Measurements from ENCODE around the gene SRBD1.

Gene SRBD1

GRCh38 chr2:45588158-45588829 lies 22.8 kb downstream of the SRBD1 start:
- DNase-seq = no peak

DNA sequence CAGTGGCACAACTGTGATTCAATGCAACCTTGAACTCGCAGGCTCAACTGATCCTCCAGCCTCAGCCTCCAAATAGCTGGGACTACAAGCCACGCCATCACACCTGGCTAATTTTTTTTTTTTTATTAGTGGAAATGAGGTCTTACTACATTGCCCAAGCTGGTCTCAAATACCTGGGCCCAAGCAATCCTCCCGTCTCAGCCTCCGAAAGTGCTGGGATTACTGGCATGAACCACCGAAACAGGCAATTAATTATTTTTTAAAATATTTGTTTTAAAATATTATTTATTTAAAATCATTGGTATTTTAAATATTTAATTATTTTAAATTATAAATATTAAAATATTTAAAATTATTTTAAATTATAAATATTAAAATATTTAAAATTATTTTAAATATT lies 24.5 kb downstream of the SRBD1 start:
- no peak for DNase-seq

DNA sequence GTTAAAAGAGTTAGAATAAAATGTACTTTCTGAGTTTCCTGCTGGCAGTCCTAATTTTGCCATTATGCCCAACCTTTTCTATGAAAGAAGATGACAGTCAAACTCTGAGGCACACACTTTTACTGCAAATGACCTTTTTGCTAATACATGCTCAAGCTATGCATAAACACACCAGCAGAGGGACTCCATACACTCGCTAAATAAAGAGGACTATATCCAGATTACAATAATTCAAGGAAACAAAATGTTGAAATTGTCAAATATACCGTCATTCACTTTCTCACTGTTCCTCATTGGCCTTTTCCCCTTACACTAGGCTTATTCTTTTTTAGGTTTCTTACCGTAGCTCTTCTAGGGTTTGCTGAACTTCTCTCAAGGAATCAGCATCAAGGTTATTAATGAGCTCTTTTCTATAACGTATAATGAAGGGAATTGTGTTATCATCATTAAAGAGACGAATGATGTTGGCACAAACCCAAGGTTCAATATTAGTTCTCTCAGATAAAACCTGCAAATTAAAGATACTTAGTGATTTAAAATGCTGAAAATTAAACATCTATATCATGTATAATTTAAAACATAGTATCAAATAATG lies 25.7 kb downstream of the SRBD1 start:
- DNase-seq = no peak

GRCh38 chr2:45583977-45584376 lies 27.1 kb downstream of the SRBD1 start:
- no peak for DNase-seq

GRCh38 chr2:45582522-45582921 lies 28.5 kb downstream of the SRBD1 start:
- DNase-seq = no peak

DNA sequence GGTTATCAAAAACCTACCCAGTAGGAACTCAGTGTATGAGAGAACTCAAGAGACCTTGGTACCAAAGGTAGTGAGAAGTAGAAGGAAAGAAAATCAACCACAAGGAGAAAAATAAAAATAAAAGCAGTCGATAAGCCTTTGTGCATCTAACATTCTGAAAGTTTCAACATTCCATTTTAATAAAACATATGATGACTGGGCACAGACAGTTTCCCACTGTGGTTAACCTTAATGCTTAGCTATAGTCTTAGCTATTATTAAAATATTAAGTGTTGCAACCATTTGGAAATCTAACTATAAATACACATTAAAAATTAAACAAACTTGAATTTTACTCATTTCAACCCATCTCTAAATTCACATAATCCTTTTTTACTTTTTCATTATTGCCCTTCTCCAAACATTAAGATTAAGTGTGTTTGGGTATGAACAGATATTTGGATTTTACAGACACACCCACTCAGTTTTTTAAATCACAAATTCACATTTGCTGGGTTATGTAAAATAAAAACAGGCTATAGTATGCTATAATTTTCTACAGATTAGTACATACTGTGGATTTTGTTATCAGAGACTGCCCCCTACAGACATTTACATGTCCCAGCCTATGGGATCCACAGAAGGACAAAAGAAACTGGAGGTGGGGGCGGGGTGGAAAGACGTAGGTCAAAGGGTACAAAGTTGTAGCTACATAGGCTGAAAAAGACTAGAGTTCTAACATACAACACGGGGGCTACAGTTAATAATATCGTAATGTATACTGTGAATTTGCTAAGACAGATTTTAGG lies 32.8 kb downstream of the SRBD1 start:
- no peak for DNase-seq

GRCh38 chr2:45577441-45577840 lies 33.6 kb downstream of the SRBD1 start:
- DNase-seq = no peak

DNA sequence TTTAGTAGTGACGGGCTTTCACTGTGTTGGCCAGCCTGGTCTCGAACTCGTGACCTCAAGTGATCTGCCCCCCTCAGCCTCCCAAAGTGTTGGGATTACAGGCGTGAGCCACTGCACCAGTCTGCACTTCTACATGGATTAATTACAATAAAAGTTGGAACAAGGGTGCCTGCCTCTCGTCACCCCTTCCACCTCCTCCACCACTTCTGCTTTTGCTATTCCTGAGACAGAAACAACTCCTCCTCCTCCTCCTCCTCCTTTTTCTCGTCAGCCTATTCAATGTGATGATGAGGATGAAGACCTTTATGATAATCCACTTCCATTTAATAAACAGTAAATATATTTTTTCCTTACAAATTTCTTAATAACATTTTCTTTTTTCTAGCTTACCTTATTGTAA lies 35.2 kb downstream of the SRBD1 start:
- no peak for DNase-seq

GRCh38 chr2:45572979-45573378 lies 38.1 kb downstream of the SRBD1 start:
- DNase-seq = no peak

- DNase-seq = no peak
These were observed 39.1 kb downstream of the SRBD1 start for GRCh38 chr2:45571940-45572339.

DNA sequence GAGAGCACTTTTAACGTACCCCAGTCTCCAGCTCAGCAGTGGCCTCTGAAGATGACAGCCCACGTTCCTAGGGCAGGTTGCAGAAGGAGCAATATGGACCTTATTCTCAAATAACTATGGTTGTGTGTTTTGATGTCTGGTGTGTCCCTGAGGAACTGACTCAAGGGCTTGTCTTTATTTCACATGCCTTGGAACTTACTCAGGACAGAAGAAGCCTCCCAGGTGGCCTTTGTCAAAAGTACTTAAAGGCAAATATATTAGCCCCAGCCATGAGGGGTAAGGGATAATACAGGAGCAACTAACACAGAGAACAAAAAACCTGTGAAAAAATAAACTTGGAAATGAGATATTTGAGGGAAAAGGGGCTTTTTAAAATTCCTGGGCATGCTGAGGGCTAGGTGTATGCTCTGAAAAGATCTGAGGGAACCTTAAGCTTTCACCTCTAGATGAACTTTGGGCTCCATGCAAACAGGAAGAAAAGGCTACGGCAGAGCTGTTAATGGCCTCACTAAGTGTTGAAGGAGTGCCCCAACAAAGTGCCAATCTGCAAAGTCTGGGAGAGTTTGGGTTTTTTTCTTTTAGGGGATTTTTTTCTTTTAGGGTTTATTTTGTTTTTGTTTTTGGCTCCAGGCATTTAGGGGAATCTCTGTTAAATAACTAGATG lies 40.3 kb downstream of the SRBD1 start:
- DNase-seq = no peak

DNA sequence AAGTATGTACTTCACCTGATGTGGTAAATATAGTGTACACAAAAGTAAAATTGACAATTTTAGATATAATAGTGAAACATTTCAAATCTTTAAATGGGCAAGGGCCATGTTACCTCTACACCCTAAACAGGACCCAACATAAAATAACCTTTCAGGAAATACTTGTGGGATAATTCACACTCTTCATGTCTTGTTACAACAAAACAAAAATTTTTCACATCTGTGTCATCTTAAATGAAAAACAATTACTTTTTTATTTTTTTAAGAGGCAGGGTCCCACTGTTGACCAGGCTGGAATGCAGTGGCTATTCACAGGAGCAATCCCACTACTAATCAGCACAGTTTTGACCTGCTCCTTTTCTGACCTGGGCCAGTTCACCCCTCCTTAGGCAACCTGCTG lies 42.1 kb downstream of the SRBD1 start:
- DNase-seq = no peak

DNA sequence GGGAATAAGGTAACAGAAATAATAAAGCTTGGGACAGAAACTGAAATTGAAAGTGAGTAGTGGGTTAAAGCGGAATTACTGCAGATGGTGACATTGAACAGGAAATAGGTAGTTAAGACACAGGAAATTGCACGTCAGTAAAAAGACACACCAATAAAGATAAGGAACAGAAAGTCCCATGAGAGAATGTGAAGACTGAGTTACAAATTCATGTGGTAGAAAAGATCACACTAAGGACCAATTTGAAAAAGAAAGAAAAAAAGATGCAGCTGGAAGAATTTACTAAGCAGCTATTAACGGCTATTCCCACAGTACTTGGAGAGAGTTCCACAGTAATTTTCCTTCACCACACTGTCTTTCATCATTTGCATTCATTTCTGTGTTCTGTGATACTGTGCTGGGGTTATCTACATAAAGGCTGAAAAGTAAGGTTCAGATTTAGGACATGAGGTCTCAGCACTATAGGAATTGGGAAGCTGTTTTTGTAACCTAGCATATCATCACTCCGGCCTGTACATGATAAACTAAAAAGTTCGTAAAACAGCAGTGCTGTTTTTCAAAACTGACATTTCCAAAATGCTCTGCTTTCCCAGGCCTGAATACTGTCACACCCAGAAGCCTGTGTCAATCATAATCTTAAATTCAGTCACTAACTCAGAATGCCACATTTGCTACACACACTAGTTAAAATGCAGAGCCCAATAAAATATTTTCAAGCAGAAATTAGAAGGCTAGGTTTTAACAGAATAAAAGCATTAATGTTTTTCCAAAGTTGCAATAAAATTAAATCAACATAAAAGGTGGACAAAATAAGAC lies 42.9 kb downstream of the SRBD1 start:
- no peak for DNase-seq

DNA sequence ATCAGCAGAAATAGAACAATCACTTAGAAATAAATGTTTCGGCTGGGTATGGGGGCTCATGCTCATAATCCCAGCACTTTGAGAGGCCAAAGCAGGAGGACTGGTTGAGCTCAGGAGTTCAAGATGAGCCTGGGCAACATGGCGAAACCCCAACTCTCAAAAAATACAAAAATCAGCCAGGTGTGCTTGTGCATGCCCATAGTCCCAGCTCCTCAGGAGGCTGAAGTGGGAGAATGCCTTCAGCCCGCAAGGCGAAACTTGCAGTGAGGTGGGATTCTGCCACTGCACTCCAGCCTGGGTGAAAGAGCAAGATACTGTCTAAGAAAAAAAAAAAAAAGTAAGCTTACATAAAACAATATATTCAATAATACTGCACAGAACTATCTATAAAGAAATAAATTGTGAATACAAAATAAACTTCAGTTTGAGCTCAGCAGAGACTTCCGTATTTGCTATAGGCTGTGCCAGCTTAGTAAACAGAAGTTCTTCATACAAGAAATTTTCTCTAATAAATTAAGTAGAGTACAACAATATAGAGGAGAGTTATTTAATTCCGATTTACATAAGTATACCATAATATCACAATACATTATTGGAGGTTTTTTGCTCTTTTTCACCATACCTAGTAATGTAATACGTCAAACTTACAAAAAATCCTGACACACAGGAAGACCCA lies 43.6 kb downstream of the SRBD1 start:
- no peak for DNase-seq

- DNase-seq = no peak
These were observed 51.6 kb downstream of the SRBD1 start for GRCh38 chr2:45559436-45559835.

DNA sequence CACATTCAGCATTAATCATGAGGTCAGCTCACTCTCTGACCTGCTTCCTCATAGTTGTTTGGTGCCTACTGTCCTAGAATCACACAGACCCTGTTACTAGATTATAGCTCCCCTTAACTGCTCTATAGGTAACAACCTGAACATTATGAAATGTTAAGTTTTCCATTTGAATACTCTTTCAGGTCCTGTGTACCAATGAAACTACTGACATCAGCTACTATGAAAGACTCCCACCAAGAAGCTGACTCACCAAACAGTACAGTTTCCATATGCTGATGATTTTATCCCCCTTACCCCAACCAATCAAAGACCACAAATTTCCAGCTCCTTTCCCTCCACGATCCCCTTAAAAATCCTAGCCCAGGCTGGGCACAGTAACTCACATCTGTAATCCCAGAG lies 56.3 kb downstream of the SRBD1 start:
- no peak for DNase-seq

GRCh38 chr2:45554073-45554741 lies 56.9 kb downstream of the SRBD1 start:
- DNase-seq = no peak

- no peak for DNase-seq
These were observed 59.2 kb downstream of the SRBD1 start for GRCh38 chr2:45551862-45552261.

DNA sequence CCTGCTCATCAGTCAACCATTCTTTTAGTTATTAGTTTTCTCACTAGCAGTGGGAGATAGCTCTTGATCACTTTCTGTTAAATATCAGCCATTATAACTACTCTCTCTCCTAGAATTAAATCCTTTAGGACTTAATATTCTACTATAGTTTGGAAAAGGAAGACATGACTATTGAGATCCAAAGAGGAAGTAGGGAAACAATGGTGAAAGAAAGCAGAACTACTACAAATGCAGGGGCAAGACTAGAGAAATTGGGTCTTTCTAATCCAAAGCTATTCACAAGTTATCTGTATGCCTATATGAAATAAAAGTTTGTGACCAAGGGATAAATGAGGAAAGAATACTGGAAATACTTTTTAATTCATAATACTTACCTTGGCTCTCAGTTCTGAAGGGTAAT lies 65.1 kb downstream of the SRBD1 start:
- no peak for DNase-seq

GRCh38 chr2:45543257-45543656 lies 67.8 kb downstream of the SRBD1 start:
- no peak for DNase-seq

DNA sequence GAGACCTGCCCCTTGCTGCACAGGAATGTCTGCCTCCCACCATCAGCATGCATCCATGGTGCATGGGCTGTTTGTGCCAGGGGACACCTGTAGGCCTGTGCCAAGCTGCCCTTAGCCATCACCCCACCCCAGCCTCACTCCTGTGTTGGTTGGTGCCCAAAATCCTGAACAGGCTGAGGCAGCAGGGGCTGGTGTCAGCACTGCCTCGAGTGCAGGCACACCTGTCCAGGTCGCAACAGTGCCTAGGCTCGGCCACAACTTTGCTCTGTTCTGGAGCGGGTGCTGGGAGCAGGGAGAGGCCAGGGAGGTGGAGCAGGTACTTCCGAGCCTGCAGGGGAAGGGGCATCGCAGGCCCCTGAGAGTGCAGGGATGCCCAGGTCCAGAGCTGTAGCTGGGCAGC lies 69.1 kb downstream of the SRBD1 start:
- DNase-seq = no peak

- DNase-seq = no peak
These were observed 69.6 kb downstream of the SRBD1 start for GRCh38 chr2:45541450-45541849.

Measured in activated CD8-positive, alpha-beta memory T cell treated with anti-CD3 and anti-CD28 coated beads, Interleukin-2, amount 50 U/mL, for 4 hours (primary cell).